HG03439 (cell line): Measurements from ENCODE around the gene TMEM269.

ENCODE experiments used
- ATAC-seq: cut with Tn5 transposase; IDR thresholded peaks from one replicate; pipeline ENCODE4 v1.9.1; 2021; ENCODE audit warnings: mild to moderate bottlenecking, moderate library complexity; ENCODE audit not compliant: unreplicated experiment

The TMEM269 gene

DNA sequence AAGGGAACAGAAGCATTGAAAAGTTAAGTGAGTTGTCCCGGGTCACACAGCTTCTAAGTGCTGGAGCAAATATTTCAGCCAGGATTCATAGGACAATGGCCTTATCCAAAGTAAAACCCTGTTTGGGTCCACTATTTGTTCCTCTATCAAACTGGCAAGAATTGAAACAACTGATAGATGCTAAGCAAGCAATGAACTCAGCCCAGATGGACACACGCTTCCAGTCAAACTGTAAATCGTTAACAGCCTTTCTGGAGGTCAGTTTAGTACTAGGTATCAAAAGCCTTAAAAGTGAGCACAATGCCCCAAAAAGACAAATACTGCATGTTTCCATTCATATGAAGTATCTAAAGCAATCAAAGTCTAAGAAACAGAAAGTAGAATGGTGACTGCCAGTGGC lies 33.2 kb downstream of the TMEM269 start:
- ATAC-seq, result no peak

DNA sequence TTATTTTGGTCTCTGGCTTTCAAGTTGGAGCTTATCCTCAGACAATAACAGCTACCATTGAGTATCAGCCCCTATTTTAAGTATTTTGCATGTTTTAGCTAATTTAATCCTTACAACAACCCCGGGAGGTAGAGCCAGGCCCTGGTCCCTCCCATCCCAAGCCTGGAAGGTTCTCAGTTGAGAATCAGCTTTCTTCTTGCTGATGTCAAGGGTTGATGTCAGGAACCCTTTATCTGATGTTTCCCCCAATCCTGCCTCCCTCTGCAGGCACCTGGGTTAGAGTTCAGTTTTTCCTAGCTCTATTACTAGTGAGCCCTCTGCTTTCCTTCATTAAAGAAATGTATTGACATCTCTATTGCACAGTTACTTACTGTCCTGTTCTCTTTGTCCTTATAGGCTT lies 36.0 kb downstream of the TMEM269 start:
- no peak for ATAC-seq

DNA sequence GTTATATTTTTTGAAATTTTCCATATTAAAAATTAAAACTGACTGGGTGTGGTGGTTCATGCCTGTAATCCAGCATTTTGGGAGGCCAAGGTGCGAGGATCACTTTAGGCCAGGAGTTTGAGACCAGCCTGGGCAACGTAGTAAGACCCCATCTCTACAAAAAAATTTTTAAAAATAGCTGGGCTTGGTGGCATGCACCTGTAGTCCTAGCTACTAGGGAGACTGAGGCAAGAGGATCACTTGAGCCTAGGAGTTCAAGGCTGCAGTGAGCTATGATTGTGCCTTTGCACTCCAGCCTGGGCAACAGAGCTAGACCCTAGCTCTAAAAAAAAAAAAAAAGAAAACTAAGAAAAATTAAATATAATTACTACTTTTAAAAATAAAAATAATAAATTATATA lies 36.9 kb downstream of the TMEM269 start:
- no peak for ATAC-seq

DNA sequence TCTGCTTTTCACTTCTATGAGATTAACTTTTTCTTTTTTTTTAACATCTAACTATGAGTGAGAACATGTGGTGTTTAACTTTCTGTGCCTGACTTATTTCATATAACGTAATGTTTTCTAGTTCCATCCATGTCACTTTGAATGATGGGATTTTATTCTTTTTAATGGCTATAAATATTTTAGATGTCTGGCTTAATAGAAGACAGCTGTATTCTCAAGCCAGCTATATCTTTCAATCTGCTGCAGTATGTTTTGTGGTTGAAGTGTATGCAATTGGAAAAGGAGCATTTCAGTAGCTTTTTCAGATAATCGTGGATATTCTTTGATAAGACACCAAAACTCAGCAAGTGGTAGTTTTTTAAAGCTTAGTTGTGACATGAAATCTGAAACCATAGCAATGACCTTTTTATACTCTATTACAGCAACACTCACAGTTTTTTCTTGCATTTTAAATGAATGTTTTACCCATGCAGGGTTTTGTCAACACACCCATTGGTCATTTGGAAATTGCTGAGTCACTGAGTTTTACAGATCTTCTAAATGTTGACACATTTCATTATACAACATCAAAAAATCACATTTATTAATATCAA lies 38.1 kb downstream of the TMEM269 start:
- ATAC-seq, result no peak

DNA sequence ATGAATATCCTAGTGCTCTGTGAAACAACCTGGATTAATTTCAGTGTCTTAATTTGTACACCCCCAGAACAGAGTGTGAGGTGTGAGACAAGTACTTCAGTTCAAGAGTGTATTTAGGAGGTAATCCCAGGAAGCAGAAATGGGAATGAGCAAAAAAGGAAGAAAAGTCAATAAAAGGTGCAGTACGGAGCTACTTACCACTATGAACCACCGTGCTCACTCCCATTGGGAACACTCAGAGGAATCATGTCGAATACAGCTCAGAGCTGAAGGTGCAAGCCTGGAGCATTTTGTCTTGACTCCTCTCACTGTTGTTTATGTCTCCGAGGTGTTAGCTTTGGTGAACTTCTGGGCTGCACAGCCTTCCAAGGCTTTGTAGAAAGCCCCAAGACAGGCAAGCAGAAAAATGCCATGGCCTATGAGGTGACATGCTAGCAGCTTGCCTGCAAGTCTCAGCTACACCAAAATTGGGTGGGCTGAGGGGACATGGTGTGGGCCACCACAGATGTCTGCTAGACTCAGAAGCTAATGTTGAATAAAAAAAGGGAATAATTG lies 39.8 kb downstream of the TMEM269 start:
- ATAC-seq, result no peak

DNA sequence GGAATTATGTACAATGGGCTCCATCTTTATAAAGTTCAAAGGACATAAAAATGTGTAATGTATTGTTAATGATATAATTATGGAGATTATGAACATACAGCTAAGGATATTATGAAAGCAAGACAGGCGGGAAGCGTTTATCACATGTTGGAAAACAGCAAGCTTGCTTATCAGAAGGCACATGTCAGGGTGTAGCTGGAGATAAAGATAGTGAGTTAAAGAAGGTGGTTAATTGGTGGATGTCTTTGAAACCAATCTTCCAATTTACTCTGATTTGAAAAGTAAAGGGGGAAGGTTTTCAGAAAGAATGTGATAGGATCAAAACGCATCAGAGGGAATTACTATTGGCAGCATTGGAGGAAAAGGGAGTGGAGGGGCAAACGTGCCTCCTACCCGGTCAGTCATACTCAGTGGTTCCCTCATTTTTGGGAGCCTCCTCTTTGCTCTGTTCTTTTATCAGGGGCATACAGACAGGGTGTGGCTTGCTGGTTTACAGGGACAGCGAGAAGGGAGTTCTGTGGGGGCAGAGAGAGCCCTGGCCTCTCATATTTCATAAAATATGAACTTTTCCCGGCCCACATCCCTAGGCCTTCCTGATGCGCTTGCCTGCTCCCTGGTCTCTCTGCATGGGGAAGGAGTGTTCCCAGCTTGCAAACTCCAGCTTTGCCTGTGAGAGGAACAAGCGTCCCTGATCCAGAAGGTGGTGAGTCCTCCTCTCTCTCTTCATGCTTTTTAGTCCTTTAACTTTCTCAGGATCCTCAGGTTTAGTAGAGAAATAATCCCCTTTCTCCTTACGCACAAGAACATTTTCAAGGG lies 40.5 kb downstream of the TMEM269 start:
- no peak for ATAC-seq

DNA sequence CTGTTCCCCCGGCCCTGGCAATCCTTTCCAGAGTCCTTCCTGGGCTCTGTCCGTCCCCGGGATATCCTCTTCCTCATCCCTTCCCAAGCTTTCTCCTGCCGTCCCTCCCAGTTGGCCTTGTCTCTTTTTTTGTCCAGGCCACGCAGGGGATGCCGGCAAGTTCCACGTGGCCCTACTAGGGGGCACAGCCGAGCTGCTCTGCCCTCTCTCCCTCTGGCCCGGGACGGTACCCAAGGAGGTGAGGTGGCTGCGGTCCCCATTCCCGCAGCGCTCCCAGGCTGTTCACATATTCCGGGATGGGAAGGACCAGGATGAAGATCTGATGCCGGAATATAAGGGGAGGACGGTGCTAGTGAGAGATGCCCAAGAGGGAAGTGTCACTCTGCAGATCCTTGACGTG lies 45.8 kb downstream of the TMEM269 start:
- ATAC-seq, result no peak

DNA sequence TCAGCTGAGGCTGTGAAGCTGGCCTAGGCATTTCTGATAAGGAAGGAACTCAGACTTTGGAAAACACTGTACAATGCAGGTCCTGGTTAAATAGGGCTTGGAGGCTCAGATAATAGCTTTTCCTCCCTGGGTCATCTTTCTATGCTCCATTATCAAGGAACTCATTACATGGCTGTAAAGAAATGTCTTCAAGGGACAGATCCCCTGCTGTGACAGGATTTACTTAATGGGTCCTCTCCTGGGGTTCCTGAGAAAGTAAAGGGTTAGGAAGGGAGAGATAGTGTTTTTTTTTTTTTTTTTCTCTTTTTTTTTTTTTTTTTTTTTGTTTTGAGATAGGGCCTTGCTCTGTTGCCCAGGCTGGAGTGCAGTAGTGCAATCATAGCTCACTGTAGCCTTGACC lies 46.5 kb downstream of the TMEM269 start:
- no peak for ATAC-seq

DNA sequence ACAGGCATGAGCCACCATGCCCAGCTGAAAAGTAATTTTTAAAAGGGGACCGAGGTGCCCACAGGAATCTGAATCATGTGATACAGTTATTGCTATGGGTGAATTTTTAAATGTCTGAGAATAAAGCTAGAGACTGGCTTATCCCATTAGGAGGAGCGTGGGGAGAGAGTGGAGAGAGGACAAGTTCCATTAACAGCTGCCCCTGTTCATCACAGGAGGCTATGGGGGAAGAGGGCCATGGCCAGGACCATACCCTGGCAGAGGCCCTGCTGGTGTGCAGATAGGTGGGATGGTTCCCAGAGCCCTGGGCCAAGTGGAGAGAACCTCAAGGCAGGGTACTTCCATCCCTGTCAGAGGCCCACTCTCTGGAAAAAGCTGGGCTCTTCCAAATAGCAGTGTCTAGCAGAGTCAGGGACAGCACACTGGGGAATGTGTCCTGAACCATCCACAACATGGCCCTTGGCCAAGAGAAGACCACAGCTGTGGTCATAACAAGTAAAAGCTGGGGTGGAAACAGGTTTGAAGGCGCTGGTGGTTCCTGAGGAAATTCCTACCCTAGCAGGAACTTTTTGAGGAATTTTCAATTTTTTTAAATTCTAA lies 48.0 kb downstream of the TMEM269 start:
- ATAC-seq, result no peak

DNA sequence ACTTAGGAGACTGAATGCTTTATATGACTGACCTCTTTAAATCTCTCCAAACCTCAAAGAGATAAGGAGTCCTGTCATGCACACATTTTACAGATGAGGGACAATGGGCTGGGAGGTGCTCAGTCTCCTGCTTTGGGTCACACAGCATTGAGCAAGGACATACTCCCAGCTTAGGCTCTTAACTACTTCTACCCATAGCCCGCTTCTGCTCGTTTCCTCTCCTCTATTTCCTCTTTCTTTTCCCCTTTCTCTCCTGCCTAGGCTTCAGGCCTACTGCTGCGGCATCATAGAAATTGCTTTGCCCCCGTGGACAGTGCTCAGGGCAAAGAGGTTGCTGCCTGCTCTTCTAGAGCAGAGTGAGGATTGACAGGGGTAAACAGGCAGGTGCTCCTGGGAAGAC lies 49.2 kb downstream of the TMEM269 start:
- no peak for ATAC-seq

DNA sequence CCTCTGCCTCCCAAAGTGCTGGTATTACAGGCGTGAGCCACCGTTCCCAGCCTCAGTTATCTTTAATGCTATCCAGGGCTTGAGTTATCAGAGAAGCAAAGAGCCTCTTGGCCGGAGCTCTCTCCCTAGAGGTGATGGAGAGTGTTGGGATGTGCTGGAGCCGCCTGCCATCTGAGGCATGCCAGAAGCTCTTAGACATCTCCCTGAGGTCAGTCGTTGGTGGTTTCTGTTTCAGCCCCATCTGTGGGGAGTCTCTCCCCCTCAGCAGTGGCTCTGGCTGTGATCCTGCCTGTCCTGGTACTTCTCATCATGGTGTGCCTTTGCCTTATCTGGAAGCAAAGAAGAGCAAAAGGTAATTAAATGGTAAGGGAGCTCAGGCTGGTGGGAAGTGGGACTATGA lies 50.0 kb downstream of the TMEM269 start:
- ATAC-seq, result no peak

DNA sequence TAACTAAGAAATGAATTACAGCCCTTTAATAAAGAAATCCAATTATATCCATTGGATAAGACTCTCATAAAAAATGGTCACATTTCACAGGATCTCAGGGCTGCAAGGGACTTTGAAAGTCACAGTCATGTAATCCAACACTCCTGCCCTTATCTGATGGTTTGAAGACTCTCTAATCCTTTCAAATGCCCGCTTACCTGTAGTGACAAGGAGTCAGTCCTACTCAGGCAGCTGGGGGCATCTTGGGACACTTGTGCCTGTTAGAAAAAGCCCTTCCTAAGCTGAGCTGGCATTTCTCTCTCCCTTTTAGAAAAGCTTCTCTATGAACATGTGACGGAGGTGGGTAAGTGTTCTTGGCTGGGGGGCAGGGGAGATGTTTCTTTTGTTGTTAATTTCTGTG lies 50.6 kb downstream of the TMEM269 start:
- ATAC-seq, result no peak

DNA sequence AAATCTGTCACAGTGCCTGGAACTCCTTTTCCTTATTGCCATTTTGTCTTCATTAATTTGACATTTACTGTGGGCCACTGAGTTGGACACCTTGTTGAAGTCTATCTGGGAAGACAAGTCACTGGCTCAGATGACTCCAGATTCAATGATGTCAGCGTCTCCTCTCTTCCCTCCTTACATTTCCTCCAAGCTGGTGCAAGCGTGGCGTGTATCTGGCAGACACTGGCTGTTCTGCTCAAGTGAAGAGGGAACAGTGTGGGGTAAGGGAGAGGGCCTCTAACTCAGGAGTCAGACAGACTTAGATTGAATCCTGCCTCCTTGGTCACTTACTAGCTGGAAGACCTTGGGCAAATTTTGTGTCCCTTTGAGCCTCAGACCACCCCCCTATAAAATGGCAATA lies 52.9 kb downstream of the TMEM269 start:
- no peak for ATAC-seq

DNA sequence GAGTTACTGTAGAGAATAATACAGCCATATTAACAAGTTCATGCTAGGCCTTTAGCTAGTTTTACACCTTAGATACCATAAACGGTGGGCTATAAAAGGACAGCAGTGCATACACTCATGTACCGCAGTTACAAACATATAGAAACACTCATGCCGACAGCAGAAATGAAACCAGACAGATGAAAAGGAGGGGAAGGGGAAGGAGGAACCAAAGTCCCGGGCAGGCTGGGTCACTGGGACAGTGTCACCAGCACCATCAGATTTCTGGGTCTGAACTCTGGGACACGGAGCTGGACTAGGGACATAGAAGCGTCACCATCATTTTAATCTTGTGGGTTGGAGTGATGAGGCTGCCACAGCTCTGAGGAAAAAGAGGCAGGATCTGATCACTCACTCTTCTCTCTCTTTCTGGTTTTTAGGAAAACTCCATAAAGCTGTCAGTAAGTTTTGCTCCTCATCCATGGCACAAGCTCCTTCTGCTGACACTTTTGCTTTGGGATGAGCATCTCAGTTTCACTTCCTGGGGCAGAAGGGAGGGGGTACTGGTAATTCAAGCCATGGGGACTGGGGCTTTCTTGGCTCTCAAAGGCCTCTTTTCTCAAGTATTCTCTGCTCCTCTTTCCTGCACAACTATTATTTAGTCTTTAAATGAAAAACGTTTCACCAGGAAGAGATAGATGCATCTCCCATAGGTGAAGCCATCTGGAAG lies 53.8 kb downstream of the TMEM269 start:
- ATAC-seq, result no peak

DNA sequence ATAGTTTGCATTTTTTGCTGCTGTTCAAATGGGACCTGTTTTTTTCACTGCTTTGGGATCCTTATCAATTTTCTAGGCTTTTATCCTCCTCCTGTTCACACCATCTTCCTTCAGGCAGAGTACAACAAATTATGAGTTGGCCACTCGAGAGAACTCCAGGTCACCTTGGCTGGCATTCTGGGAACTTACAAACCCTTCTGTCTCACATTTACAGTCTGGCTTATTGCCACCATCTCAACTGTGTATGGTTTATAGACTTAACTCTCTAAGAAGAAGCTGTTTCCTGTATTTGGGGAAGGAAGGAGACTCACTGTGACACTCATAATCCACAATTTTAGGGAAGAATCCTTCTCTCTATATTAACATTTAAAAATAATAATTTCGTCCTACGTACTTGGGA lies 56.2 kb downstream of the TMEM269 start:
- no peak for ATAC-seq

DNA sequence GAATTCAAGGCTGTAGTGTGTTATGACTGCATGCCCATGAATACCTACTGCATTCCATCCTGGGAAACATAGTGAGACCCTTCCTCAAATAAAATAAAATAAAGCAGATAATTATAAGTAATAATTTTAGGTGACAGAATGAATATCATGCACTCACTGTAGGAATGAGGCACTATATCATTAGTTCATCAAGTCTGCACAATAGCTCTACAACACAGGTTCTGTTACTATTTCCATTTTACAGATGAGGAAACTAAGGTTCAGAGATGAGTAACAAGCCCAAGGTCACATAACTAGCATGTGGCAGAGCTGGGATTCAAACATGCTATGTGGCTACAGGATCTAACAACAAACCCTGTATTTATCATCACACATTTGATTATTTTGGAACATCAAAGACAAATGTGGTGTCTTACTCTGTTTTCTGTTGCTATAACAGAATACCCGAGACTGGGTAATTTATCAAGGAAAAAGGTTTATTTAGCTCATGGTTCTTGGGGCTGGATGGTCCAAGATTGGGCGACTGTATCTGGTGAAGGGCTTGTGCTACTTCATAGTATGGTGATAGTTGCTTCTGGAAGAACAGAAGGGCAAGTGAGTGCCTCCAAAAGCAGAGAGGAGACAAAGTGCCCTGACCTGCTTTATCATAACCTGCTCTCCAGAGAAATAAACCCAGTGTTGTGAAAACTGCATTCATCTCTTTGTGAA lies 56.8 kb downstream of the TMEM269 start:
- no peak for ATAC-seq

DNA sequence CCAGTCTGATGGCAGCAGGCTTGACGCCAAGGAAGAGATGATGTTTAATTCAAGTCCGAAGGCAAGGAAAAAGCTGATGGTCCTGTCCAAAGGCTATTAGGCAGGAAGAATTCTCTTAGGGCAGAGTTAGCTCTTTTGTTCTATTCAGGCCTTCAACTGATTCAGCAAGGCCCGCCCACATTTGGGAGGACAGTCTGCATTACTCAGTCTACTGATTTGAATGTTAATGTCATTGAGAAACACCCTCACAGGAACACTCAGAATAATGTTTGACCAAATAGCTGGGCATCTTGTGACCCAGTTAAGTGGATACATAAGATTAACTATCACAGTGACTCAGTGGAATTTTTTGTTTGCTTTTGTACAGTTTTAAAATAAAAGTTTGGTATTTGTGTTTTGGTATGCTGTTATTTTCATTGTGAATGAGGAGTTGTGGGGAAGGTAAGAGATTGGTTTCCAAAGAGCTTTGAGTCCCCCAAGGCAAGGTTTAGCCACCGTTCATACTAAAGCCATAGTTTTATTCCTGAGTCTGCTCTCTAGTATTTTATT lies 59.9 kb downstream of the TMEM269 start:
- no peak for ATAC-seq

DNA sequence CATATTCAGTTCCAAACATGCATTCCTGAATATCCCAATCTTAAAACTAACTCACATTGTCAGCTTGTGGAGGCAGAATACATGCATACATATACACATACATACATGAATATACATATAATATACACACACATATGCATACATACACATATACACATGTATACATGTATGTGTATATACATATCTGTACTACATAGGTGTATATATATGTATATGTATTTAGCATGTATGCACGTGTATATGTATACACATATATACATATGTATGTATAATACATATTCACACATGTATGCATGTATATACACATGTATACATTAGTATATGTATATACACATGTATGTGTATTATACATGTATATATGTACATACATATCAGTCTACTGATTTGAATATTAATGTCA lies 60.4 kb downstream of the TMEM269 start:
- no peak for ATAC-seq

DNA sequence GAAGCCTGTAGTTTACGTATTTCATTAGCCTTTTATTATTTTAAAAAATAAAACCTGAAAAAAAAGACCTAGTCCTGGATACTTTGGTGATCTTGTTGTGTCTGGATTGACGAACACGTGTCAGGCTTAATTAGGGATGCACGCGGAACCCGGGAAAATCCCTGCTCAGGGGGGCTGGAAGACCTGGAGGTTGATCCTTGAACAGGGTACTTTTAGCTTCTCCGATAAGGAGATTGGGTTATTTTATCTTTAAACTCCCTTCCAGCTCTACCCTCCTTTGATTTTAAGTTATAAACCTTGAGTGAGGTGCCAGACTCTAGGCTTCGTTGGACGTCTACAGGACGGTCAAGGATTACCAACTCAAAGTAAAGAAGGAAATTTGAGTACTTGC lies 61.1 kb downstream of the TMEM269 start:
- ATAC-seq, result peak; percentile 14

DNA sequence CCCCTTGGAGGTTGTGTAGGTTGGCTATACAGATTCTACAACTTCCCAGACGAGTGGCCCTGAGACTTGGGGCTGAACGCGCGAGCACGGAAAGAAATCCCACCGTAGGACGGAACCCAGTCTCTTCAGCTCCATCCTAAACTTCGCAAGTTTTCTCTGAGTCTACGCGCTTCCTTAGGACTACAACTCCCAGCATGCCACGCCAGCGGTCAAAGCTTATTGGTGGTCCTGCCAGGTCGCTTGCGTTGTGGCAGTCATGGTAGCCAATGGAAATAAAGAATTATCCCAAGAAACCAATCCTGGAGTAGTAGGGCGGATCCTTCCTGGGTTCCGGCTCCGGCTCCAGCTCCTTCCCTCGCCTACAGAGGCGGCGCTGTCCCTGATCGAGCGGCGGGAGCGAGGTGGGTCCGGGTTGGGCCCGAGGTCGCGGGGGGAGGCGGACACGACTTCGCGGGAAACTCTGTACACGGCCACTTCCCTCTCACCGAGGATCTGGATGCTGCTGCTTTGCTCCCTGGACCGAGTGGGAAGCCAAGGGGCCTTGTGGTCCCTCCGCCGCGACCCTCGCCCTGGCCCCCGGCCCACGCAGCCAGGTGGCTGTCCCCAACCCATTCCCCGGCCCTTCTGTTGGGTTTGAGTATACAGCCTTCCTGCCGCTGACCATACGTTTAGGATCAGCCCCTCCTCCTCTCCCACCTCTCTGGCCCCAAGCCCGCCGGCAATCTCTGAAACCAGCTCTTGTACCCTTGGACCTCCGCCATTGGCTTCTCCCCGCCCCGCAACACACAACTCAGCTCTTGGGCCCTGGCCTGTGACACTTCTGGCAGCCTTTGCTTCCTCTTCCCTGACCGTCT lies 61.7 kb downstream of the TMEM269 start, which contains the start of gene ZNF691:
ZNF691 (plus strand) TSS at position 357 of the 854 bp plus-strand sequence. CDS start 3,046 bp downstream, outside the sequence.
- peak; percentile 93 for ATAC-seq
